Neural progenitor cell (in vitro differentiated cells): ENCODE results near the gene ATP8B4. TPM values are rescaled to one million over a fixed set of nuclear protein-coding genes. Genes with fewer than 3 reads are reported as not detected.

Experiments
- DNase-seq: peaks from one replicate; pipeline ENCODE4 v3.0.0-alpha.2; 2016; ENCODE audit warnings: low spot score
- H2AFZ ChIP-seq: fragments of 200-600 bp; sonication (generic); replicated peaks from 2 replicates; pipeline ENCODE4 v1.6.1; 2016; ENCODE audit warnings: antibody characterized with exemption
- H3F3A ChIP-seq: fragments of 200-600 bp; sonication (generic); 2 replicates; pipeline ENCODE4 v1.6.1; 2016; ENCODE audit warnings: antibody characterized with exemption, low read depth
- H3K27ac ChIP-seq: fragments of 200-600 bp; sonication (generic); 2 replicates; pipeline ENCODE4 v1.5.1; 2016; ENCODE audit warnings: mild to moderate bottlenecking
- H3K27me3 ChIP-seq: fragments of 200-600 bp; sonication (generic); 2 replicates; pipeline ENCODE4 v1.6.1; 2016; ENCODE audit warnings: mild to moderate bottlenecking, moderate library complexity
- H3K36me3 ChIP-seq: fragments of 200-600 bp; sonication (generic); 2 replicates; pipeline ENCODE4 v1.5.1; 2016
- H3K4me1 ChIP-seq: fragments of 200-600 bp; sonication (generic); 2 replicates; pipeline ENCODE4 v1.6.1; 2016; ENCODE audit warnings: mixed run types
- H3K4me2 ChIP-seq: fragments of 200-600 bp; sonication (generic); 2 replicates; pipeline ENCODE4 v1.6.1; 2016
- H3K4me3 ChIP-seq: fragments of 200-600 bp; sonication (generic); 2 replicates; pipeline ENCODE4 v1.5.1; 2016
- H3K79me2 ChIP-seq: fragments of 200-600 bp; sonication (generic); 2 replicates; pipeline ENCODE4 v1.6.1; 2016; ENCODE audit warnings: low read depth
- H3K9ac ChIP-seq: fragments of 200-600 bp; sonication (generic); 2 replicates; pipeline ENCODE4 v1.6.1; 2016
- H3K9me3 ChIP-seq: fragments of 200-600 bp; sonication (generic); 2 replicates; pipeline ENCODE4 v1.5.1; 2016; ENCODE audit warnings: low read depth
- H4K20me1 ChIP-seq: fragments of 200-600 bp; sonication (generic); 2 replicates; pipeline ENCODE4 v1.6.1; 2016; ENCODE audit warnings: low read depth
- H3K27ac Mint-ChIP-seq: 3 replicates; pipeline ENCODE4 v1.8.0; 2021; ENCODE audit warnings: mixed read lengths
- H3K27me3 Mint-ChIP-seq: 2 replicates; pipeline ENCODE4 v1.8.0; 2022; ENCODE audit warnings: low read depth, mild to moderate bottlenecking, inconsistent platforms, moderate library complexity, mixed read lengths; ENCODE audit not compliant: insufficient read depth
- H3K36me3 Mint-ChIP-seq: 3 replicates; pipeline ENCODE4 v1.8.0; 2021; ENCODE audit warnings: mixed read lengths
- H3K4me1 Mint-ChIP-seq: 3 replicates; pipeline ENCODE4 v1.8.0; 2021; ENCODE audit warnings: mixed read lengths
- H3K4me3 Mint-ChIP-seq: 3 replicates; pipeline ENCODE4 v1.8.0; 2021; ENCODE audit warnings: mild to moderate bottlenecking, moderate library complexity, mixed read lengths
- H3K9me3 Mint-ChIP-seq: 3 replicates; pipeline ENCODE4 v1.8.0; 2020; ENCODE audit warnings: mixed read lengths
- EZH2 ChIP-seq: fragments of 200-600 bp; sonication (generic); IDR thresholded peaks from 2 replicates; pipeline ENCODE4 v1.6.1; 2017; ENCODE audit warnings: antibody characterized with exemption, mild to moderate bottlenecking, moderate library complexity
- EZH2phosphoT487 ChIP-seq: fragments of 200-600 bp; sonication (generic); IDR thresholded peaks from 2 replicates; pipeline ENCODE4 v1.6.1; 2017; ENCODE audit warnings: antibody characterized with exemption
- total RNA-seq: library from RNA; depleted of rRNA; stranded (reverse); fragments of >200 nt; gene quantifications from 2 replicates; pipeline ENCODE4 v1.2.3, GENCODE V29; 2015; ENCODE audit warnings: low replicate concordance
- TF ChIP-seq, protein P1 (sequence below): fragments of 200-600 bp; sonication (generic); IDR thresholded peaks from 2 replicates; pipeline ENCODE4 v1.5.1; 2017; ENCODE audit warnings: antibody characterized with exemption, mild to moderate bottlenecking

Gene ATP8B4
- total RNA-seq, 1 donor from 2014 or later = 2.7 TPM

DNA sequence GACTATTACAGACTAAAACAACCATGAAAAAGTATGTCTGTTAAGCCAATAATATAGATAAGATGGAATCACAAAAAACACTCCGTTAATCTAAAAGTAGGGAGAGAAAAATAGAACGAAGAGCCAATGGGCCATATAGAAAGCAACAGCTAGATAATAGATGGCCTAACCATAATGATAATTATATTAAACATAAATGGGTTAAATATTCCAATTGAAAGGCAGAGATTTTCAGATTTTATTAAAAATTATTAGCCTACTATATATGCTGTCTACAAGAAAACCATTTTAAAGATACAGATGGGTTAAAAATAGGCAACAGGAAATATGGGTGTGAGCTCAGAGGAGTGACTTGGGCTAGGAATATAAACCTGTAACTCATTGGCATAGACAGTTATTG lies 76.3 kb downstream of the ATP8B4 start:
- H3K9me3 Mint-ChIP-seq = peaks cover 12% of the 10 kb centered on the region
- no peak for TF ChIP-seq EZH2
- TF ChIP-seq, protein P1, sequence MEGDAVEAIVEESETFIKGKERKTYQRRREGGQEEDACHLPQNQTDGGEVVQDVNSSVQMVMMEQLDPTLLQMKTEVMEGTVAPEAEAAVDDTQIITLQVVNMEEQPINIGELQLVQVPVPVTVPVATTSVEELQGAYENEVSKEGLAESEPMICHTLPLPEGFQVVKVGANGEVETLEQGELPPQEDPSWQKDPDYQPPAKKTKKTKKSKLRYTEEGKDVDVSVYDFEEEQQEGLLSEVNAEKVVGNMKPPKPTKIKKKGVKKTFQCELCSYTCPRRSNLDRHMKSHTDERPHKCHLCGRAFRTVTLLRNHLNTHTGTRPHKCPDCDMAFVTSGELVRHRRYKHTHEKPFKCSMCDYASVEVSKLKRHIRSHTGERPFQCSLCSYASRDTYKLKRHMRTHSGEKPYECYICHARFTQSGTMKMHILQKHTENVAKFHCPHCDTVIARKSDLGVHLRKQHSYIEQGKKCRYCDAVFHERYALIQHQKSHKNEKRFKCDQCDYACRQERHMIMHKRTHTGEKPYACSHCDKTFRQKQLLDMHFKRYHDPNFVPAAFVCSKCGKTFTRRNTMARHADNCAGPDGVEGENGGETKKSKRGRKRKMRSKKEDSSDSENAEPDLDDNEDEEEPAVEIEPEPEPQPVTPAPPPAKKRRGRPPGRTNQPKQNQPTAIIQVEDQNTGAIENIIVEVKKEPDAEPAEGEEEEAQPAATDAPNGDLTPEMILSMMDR = no peak
- TF ChIP-seq EZH2phosphoT487 = no peak
- Histone ChIP-seq H3K4me2 (no peak overlapping the region), H3K27ac (no peak overlapping the region), H3K79me2 (no peaks in the 10 kb centered on the region), H3K27me3 (no peaks in the 10 kb centered on the region), H3F3A (no peaks in the 10 kb centered on the region), H4K20me1 (no peaks in the 10 kb centered on the region), H3K4me3 (no peak overlapping the region), H3K36me3 (no peaks in the 10 kb centered on the region), H3K4me1 (no peaks in the 10 kb centered on the region), H3K9ac (no peak overlapping the region), H2AFZ (no peak overlapping the region), H3K9me3 (peaks cover 5% of the 10 kb centered on the region)
- H3K27ac Mint-ChIP-seq = no peak overlapping the region
- no peak for DNase-seq
- H3K27me3 Mint-ChIP-seq = no peaks in the 10 kb centered on the region
- H3K4me3 Mint-ChIP-seq = no peak overlapping the region
- H3K36me3 Mint-ChIP-seq = no peaks in the 10 kb centered on the region
- no peaks in the 10 kb centered on the region for H3K4me1 Mint-ChIP-seq

DNA sequence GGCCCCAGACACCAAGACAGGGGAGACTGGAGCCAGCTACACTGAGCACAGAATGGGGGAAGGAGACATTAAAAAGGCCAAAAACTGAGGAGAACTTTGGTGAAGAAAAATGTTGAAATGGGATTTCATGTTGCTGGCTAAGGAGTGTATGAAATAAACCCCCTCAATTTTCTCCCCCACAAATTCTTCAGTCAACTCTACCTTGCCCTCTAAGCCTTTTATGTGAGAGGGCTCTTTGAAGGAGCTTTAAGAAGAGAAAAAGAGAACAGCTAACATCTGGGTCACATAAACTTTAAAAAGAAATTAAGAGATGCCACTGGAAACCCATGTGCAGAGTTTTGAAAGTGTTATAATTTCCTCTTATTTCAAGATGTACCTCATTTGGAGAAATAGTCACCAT lies 88.6 kb downstream of the ATP8B4 start:
- H3K27ac Mint-ChIP-seq = no peak overlapping the region
- TF ChIP-seq EZH2 = no peak
- TF ChIP-seq, protein P1 = no peak
- no peak for TF ChIP-seq EZH2phosphoT487
- no peaks in the 10 kb centered on the region for H3K27me3 ChIP-seq

DNA sequence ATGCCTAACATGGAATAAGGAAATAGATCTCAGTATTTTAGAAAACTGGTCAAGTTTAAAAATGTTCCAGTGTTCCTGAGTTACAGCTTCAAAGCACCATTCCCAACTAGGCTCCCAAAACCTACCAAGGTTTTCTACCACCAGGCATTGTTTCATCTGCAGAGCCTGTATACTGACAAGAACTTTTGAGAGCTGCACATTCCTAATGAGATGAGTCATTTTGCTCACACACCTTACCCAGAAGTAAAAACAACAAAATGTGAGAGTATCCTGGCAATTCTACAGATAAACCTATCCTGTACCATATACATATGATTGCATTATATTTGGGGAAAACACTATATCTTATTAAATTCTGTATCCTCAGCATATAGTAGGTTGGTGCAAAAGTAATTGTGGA lies 90.7 kb downstream of the ATP8B4 start:
- no peaks in the 10 kb centered on the region for H4K20me1 ChIP-seq
- Mint-ChIP-seq H3K27me3 (peaks cover 4% of the 10 kb centered on the region), H3K27ac (no peak overlapping the region), H3K4me3 (no peak overlapping the region), H3K4me1 (no peaks in the 10 kb centered on the region), H3K9me3 (no peaks in the 10 kb centered on the region), H3K36me3 (no peaks in the 10 kb centered on the region)
- H3K4me3 ChIP-seq = no peak overlapping the region
- DNase-seq = no peak
- no peak for TF ChIP-seq EZH2
- TF ChIP-seq, protein P1 = no peak
- no peak for TF ChIP-seq EZH2phosphoT487
- H3K27me3 ChIP-seq = no peaks in the 10 kb centered on the region
- no peak overlapping the region for H2AFZ ChIP-seq
- no peak overlapping the region for H3K27ac ChIP-seq
- H3K9ac ChIP-seq = no peak overlapping the region
- no peaks in the 10 kb centered on the region for H3K4me1 ChIP-seq
- H3K9me3 ChIP-seq = no peaks in the 10 kb centered on the region
- no peaks in the 10 kb centered on the region for H3K79me2 ChIP-seq
- H3K36me3 ChIP-seq = no peaks in the 10 kb centered on the region
- no peak overlapping the region for H3K4me2 ChIP-seq
- no peaks in the 10 kb centered on the region for H3F3A ChIP-seq

More for the DNA sequence above, 88.6 kb downstream of the ATP8B4 start:
- Mint-ChIP-seq H3K4me3 (no peak overlapping the region), H3K9me3 (no peaks in the 10 kb centered on the region), H3K27me3 (peaks cover 3% of the 10 kb centered on the region), H3K36me3 (no peaks in the 10 kb centered on the region), H3K4me1 (no peaks in the 10 kb centered on the region)
- no peak overlapping the region for H3K9ac ChIP-seq
- H4K20me1 ChIP-seq = no peaks in the 10 kb centered on the region
- H3K4me2 ChIP-seq = no peak overlapping the region
- no peaks in the 10 kb centered on the region for H3K9me3 ChIP-seq
- no peaks in the 10 kb centered on the region for H3K79me2 ChIP-seq
- H3F3A ChIP-seq = no peaks in the 10 kb centered on the region
- H3K36me3 ChIP-seq = no peaks in the 10 kb centered on the region
- no peak for DNase-seq
- H3K27ac ChIP-seq = no peak overlapping the region
- no peak overlapping the region for H2AFZ ChIP-seq
- no peak overlapping the region for H3K4me3 ChIP-seq
- no peaks in the 10 kb centered on the region for H3K4me1 ChIP-seq
